ENCODE results near the gene TMPRSS2.
"Not testable (repeated sequence)": the region's sequence is repeated elsewhere in the genome, so short reads cannot be mapped to it uniquely, and the experiment has no call there.

TMPRSS2 gene

GRCh38 chr21:41426676-41427404 is 81.1 kb downstream of the TMPRSS2 start:
- H4K20me1 ChIP-seq (ENCODE audit: insufficient read depth, low read length): no peaks in the 10 kb centered on the region
- 0 out of 2 replicates have a peak overlapping the region, but pooled peaks have one; percentile 90 for H2AFZ ChIP-seq (ENCODE audit: low read depth, low read length)
- ATAC-seq (ENCODE audit: insufficient read depth, low read depth): no peak
- peak overlapping the region; percentile 63; the same call in 1 of the 2 replicates for H3K9ac ChIP-seq (ENCODE audit: low read depth, low read length)
- peaks cover 16% of the 10 kb centered on the region for H3K4me1 ChIP-seq (ENCODE audit: insufficient read depth, low read length)
- no peaks in the 10 kb centered on the region for H3K9me3 ChIP-seq (ENCODE audit: insufficient read depth, low read length, severe bottlenecking)
- no peak for DNase-seq
- H3K27ac ChIP-seq (ENCODE audit: low read length): no peak overlapping the region
- no peaks in the 10 kb centered on the region for H3K79me2 ChIP-seq (ENCODE audit: insufficient read depth, low read length)
- H3K4me2 ChIP-seq (ENCODE audit: insufficient read depth, low read length): peak overlapping the region; percentile 77
- H3K36me3 ChIP-seq (ENCODE audit: insufficient read depth, low read length): no peaks in the 10 kb centered on the region
- H3K4me3 ChIP-seq (ENCODE audit: low read depth in 1 of 2, low read length in 2 of 2): peak overlapping the region in 1 of 2 experiments; percentile 57; a peak in 2 of 4 replicates
- no peaks in the 10 kb centered on the region for H3K27me3 ChIP-seq (ENCODE audit: insufficient read depth, low read length, poor library complexity)
- TF ChIP-seq, protein P1, sequence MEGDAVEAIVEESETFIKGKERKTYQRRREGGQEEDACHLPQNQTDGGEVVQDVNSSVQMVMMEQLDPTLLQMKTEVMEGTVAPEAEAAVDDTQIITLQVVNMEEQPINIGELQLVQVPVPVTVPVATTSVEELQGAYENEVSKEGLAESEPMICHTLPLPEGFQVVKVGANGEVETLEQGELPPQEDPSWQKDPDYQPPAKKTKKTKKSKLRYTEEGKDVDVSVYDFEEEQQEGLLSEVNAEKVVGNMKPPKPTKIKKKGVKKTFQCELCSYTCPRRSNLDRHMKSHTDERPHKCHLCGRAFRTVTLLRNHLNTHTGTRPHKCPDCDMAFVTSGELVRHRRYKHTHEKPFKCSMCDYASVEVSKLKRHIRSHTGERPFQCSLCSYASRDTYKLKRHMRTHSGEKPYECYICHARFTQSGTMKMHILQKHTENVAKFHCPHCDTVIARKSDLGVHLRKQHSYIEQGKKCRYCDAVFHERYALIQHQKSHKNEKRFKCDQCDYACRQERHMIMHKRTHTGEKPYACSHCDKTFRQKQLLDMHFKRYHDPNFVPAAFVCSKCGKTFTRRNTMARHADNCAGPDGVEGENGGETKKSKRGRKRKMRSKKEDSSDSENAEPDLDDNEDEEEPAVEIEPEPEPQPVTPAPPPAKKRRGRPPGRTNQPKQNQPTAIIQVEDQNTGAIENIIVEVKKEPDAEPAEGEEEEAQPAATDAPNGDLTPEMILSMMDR (IDR thresholded peaks at IDR 0.05; ENCODE audit: borderline replicate concordance, extremely low read depth, low read length, poor library complexity, severe bottlenecking): no peak
- TF ChIP-seq EZH2 (IDR thresholded peaks at IDR 0.05; ENCODE audit: borderline replicate concordance, low read depth, low read length, severe bottlenecking): no peak

- DNase-seq (peak; percentile 87), ATAC-seq (ENCODE audit: insufficient read depth, low read depth) (peak; percentile 99)
- Histone ChIP-seq H3K27ac (ENCODE audit: low read length) (peak within 1 kb of the TSS; percentile 46), H3K27me3 (ENCODE audit: insufficient read depth, low read length, poor library complexity) (no peaks in the 10 kb centered on the region), H4K20me1 (ENCODE audit: insufficient read depth, low read length) (no peaks in the 10 kb centered on the region), H3K79me2 (ENCODE audit: insufficient read depth, low read length) (no peaks in the 10 kb centered on the region), H3K4me1 (ENCODE audit: insufficient read depth, low read length) (peaks cover 21% of the 10 kb centered on the region), H3K9ac (ENCODE audit: low read depth, low read length) (peak within 1 kb of the TSS; percentile 63), H3K36me3 (ENCODE audit: insufficient read depth, low read length) (no peaks in the 10 kb centered on the region), H2AFZ (ENCODE audit: low read depth, low read length) (peak within 1 kb of the TSS; percentile 90), H3K4me3 (ENCODE audit: low read depth in 1 of 2, low read length in 2 of 2) (peak within 1 kb of the TSS; percentile 13 to 57; a peak in 3 of 4 replicates), H3K4me2 (ENCODE audit: insufficient read depth, low read length) (peak within 1 kb of the TSS; percentile 77), H3K9me3 (ENCODE audit: insufficient read depth, low read length, severe bottlenecking) (no peaks in the 10 kb centered on the region)
- no peak for TF ChIP-seq EZH2 (IDR thresholded peaks at IDR 0.05; ENCODE audit: borderline replicate concordance, low read depth, low read length, severe bottlenecking)
- TF ChIP-seq, protein P1 (IDR thresholded peaks at IDR 0.05; ENCODE audit: borderline replicate concordance, extremely low read depth, low read length, poor library complexity, severe bottlenecking): no peak
These were observed 81.8 kb downstream of the TMPRSS2 start, which contains the start of gene MX1 for GRCh38 chr21:41425954-41426675. MX1 (plus strand) TSS chr21:41426239; CDS start chr21:41432071, 5,832 bp downstream.

GRCh38 chr21:41425588-41425953 is 82.4 kb downstream of the TMPRSS2 start:
- Histone ChIP-seq H3K36me3 (ENCODE audit: insufficient read depth, low read length) (no peaks in the 10 kb centered on the region), H3K9me3 (ENCODE audit: insufficient read depth, low read length, severe bottlenecking) (no peaks in the 10 kb centered on the region), H3K4me3 (ENCODE audit: low read depth in 1 of 2, low read length in 2 of 2) (peak overlapping the region; percentile 13 to 57; a peak in 3 of 4 replicates), H3K79me2 (ENCODE audit: insufficient read depth, low read length) (no peaks in the 10 kb centered on the region), H3K27ac (ENCODE audit: low read length) (peak overlapping the region; percentile 36), H4K20me1 (ENCODE audit: insufficient read depth, low read length) (no peaks in the 10 kb centered on the region), H3K4me2 (ENCODE audit: insufficient read depth, low read length) (peak overlapping the region; percentile 77), H3K9ac (ENCODE audit: low read depth, low read length) (peak overlapping the region; percentile 63), H2AFZ (ENCODE audit: low read depth, low read length) (peak overlapping the region; percentile 90), H3K27me3 (ENCODE audit: insufficient read depth, low read length, poor library complexity) (no peaks in the 10 kb centered on the region), H3K4me1 (ENCODE audit: insufficient read depth, low read length) (peaks cover 24% of the 10 kb centered on the region)
- no peak for TF ChIP-seq EZH2 (IDR thresholded peaks at IDR 0.05; ENCODE audit: borderline replicate concordance, low read depth, low read length, severe bottlenecking)
- TF ChIP-seq, protein P1 (IDR thresholded peaks at IDR 0.05; ENCODE audit: borderline replicate concordance, extremely low read depth, low read length, poor library complexity, severe bottlenecking): no peak
- no peak for ATAC-seq (ENCODE audit: insufficient read depth, low read depth)
- no peak for DNase-seq

DNA sequence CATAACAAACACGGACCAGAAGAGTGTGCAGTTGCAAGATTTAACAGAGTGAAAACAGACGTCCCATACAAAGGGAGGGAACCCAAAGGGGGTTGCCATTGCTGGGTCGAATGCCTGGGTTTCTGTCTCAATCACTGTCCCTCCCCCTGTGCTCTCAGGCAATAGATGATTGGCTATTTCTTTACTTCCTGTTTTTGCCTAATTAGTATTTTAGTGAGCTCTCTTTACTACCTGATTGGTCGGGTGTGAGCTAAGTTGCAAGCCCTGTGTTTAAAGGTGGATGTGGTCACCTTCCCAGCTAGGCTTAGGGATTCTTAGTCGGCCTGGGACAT is 84.7 kb downstream of the TMPRSS2 start:
- H3K79me2 ChIP-seq (ENCODE audit: insufficient read depth, low read length); H3K9ac ChIP-seq (ENCODE audit: low read depth, low read length); DNase-seq; H3K4me3 ChIP-seq (ENCODE audit: low read depth in 1 of 2, low read length in 2 of 2); H3K36me3 ChIP-seq (ENCODE audit: insufficient read depth, low read length); H2AFZ ChIP-seq (ENCODE audit: low read depth, low read length); H3K27me3 ChIP-seq (ENCODE audit: insufficient read depth, low read length, poor library complexity); H3K27ac ChIP-seq (ENCODE audit: low read length); H3K9me3 ChIP-seq (ENCODE audit: insufficient read depth, low read length, severe bottlenecking); ATAC-seq (ENCODE audit: insufficient read depth, low read depth); H4K20me1 ChIP-seq (ENCODE audit: insufficient read depth, low read length); H3K4me2 ChIP-seq (ENCODE audit: insufficient read depth, low read length): not testable (repeated sequence)
- peaks cover 29% of the 10 kb centered on the region for H3K4me1 ChIP-seq (ENCODE audit: insufficient read depth, low read length)

Data from DND-41 (cell line).